Measurements from ENCODE around the gene SLC38A7. TPM values are rescaled to one million over a fixed set of nuclear protein-coding genes. Genes with fewer than 3 reads are reported as not detected.
"Not testable (repeated sequence)": the region's sequence is repeated elsewhere in the genome, so short reads cannot be mapped to it uniquely, and the experiment has no call there.

The SLC38A7 gene
- total RNA-seq, 2 donors from 2014 or later: 10.1 to 14.9 TPM

DNA sequence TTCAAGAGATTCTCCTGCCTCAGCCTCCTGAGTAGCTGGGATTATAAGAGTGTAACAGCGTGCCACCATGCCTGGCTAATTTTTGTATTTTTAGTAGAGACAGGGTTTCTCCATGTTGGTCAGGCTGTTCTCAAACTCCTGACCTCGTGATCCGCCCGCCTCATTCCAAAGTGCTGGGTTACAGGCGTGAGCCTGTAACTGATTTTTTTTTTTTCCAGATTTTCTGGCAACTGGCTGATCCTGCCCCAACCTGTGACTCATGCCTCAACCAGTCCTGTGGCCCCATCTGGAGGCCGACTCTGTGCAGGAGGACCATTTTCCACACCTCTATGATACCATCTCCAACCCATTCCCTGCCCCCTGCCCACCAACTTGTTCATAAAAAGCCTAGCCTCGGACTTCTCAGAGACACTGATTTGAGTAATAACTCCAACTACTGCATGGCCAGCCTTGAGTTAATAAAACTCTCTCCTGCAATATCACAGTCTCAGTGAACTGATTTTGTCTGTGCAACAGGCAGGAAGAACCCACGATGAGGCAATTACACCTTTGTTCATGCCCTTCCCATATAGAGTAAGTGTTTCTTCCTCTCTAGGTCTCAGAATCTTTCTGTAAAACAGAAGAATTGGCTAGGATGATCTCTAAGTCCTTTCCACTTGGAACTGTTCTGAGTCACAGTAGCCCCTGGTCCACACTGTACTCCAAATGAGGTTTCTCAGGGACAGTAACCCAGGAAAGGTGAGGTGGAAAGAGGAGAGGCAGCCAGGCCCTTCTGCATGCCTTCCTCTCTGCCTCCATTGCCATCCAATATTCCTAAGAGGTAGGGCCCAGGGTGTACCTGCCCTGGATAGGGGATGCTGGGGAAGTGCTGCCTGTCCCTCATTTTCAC, 46.2 kb downstream of the SLC38A7 start:
- no peaks in the 10 kb centered on the region for H3K9me3 ChIP-seq
- H3K27ac ChIP-seq: no peak overlapping the region
- TF ChIP-seq, protein P1, sequence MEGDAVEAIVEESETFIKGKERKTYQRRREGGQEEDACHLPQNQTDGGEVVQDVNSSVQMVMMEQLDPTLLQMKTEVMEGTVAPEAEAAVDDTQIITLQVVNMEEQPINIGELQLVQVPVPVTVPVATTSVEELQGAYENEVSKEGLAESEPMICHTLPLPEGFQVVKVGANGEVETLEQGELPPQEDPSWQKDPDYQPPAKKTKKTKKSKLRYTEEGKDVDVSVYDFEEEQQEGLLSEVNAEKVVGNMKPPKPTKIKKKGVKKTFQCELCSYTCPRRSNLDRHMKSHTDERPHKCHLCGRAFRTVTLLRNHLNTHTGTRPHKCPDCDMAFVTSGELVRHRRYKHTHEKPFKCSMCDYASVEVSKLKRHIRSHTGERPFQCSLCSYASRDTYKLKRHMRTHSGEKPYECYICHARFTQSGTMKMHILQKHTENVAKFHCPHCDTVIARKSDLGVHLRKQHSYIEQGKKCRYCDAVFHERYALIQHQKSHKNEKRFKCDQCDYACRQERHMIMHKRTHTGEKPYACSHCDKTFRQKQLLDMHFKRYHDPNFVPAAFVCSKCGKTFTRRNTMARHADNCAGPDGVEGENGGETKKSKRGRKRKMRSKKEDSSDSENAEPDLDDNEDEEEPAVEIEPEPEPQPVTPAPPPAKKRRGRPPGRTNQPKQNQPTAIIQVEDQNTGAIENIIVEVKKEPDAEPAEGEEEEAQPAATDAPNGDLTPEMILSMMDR (IDR thresholded peaks at IDR 0.05): peak in 1 of 2 donors; percentile 50
- no peaks in the 10 kb centered on the region for H3K4me1 ChIP-seq
- no peaks in the 10 kb centered on the region for H3K27me3 ChIP-seq
- H3K4me3 ChIP-seq: no peak overlapping the region
- H3K36me3 ChIP-seq: no peaks in the 10 kb centered on the region
- DNase-seq (ENCODE audit: low spot score): no peak

DNA sequence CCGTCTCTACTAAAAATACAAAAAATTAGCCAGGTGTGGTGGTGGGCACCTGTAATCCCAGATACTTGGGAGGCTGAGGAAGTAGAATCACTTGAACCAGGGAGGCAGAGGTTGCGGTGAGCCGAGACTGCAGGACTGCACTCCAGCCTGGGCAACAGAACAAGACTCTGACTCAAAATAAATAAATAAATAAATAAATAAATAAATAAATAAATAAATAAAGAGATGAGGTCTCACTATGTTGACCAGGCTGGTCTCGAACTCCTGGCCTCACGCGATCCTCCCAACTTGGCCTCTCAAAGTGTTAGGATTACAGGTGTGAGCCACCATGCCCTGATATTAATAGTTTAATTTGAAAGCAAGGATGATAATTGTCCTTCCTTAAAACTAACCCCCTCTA, 47.5 kb downstream of the SLC38A7 start:
- not testable (repeated sequence) for H3K27ac ChIP-seq; H3K9me3 ChIP-seq; H3K27me3 ChIP-seq; DNase-seq (ENCODE audit: low spot score); H3K4me1 ChIP-seq; H3K36me3 ChIP-seq; H3K4me3 ChIP-seq

DNA sequence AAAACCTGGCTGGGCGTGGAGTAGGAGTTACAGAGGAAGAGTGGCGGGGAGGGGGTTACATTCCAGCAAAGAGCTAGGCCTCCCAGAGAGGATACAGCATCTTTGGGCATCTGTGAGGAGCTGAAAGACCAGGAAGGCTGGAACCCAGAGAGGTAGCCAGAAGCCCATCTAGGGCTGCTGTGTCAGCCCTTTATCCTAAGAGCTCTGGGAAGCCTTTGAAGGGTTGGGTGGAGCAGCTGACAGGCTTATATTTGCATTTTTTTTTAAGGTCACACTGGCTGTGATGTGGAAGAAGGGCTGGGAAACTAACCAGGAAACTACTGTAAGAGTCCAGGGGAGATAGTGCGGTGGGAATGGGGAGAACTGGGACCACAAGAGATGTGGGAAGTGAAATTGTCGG, 48.1 kb downstream of the SLC38A7 start:
- Histone ChIP-seq H3K9me3 (no peaks in the 10 kb centered on the region), H3K27ac (no peak overlapping the region), H3K36me3 (no peaks in the 10 kb centered on the region), H3K4me1 (no peaks in the 10 kb centered on the region), H3K27me3 (no peaks in the 10 kb centered on the region), H3K4me3 (no peak overlapping the region)
- DNase-seq (ENCODE audit: low spot score): no peak
- TF ChIP-seq, protein P1 (IDR thresholded peaks at IDR 0.05): no peak

DNA sequence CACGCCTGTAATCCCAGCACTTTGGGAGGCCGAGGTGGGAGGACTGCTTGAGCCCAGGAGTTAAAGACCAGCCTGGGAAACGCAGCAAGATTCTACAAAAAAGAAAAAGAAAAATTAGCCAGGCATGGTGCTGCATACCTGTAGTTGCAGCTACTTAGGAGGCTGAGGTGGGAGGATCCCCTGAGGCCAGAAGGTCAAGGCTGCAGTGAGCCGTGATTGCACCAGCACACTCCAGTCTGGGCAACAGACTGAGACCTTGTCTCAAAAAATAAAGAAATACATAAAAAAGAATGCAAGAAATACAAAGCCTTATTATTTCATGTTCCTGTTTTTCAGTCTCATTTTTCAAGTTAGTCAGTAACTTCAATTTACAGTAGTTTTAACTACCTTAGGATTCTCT, 49.1 kb downstream of the SLC38A7 start:
- no peaks in the 10 kb centered on the region for H3K27me3 ChIP-seq
- no peaks in the 10 kb centered on the region for H3K9me3 ChIP-seq
- no peak for DNase-seq (ENCODE audit: low spot score)
- no peak overlapping the region for H3K4me3 ChIP-seq
- H3K27ac ChIP-seq: no peak overlapping the region
- H3K4me1 ChIP-seq: no peaks in the 10 kb centered on the region
- no peaks in the 10 kb centered on the region for H3K36me3 ChIP-seq
- TF ChIP-seq, protein P1 (IDR thresholded peaks at IDR 0.05): no peak

DNA sequence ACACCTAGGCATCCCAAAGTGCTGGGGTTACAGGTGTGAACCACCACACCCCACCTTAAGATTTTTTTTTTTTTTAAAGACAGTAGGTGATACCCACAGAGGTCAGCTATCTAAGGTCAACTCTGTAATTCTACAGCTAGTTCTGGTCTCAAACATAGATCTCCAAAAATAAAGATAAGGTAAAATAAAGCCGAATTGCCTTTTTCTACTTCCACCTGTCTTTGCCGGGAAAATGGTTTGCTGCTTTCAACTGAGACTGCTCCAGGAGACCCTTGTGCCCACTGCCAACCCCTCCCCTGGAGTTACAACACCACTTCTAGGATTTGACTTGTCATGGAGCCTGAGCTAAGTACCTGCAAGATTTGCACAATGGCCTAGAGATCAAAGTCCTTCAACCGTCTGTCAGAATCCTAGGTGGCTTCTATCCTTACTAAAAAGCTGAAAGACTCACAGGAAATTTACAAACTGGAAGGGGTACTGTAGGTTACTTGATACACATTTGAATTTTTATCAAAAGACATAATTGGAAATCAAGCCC, 50.2 kb downstream of the SLC38A7 start:
- DNase-seq (ENCODE audit: low spot score): no peak
- Histone ChIP-seq H3K27me3 (no peaks in the 10 kb centered on the region), H3K4me3 (no peak overlapping the region), H3K9me3 (no peaks in the 10 kb centered on the region), H3K4me1 (no peaks in the 10 kb centered on the region), H3K27ac (no peak overlapping the region), H3K36me3 (no peaks in the 10 kb centered on the region)
- TF ChIP-seq, protein P1 (IDR thresholded peaks at IDR 0.05): no peak

DNA sequence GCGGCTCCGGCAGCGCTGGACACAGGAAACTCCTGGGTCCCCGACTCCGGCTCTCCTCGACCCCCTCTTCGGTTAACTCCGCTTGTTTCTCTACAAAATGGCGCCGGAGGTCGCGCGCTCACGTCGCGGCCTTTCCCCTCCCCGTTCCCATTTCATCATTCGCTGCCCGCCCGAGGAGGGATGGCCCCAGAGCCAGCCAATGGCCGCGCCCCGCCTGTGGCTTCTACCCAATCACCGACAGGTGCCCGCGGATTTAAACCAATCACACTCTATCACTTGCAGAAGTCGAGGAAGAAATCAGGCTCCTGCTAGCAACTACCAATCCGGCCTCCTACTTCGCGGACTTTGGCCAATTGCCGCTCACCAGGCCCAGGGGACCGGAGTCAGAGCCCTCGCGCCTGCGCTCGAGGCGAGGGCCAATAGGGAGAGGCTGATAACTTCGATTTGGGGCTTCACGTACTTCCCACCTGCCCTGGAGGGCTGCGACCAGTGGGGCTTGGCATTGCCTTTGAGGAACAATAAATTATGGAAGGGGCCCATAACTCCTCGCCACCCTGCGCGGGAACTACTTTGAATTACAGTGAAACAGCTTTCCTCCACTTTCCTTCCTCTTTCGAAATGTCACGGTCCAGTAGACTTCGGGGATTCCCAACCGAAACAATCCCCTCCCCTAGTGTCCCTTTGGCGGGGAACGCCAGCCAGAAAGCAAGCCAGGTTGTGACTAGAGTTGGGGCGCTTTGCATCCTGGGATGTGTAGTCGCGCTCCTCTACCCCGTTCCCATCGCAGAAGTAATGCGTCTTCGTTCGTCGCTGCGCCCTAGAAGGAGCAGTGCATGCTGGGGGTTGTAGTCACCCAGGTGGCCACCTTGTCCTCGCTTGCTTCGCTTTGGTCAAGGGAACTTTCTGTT, 54.6 kb downstream of the SLC38A7 start, which contains the start of gene CNOT1:
TSS of gene CNOT1 (minus strand) at position 94 of the 908 bp plus-strand sequence. CDS start 30,489 bp downstream, outside the sequence.
- peak; percentile 100 for DNase-seq (ENCODE audit: low spot score)
- Histone ChIP-seq H3K4me3 (peak within 1 kb of the TSS; percentile 82 to 94), H3K4me1 (peaks cover 0 to 23% of the 10 kb centered on the region in 2 donors), H3K27me3 (no peaks in the 10 kb centered on the region), H3K27ac (peak within 1 kb of the TSS; percentile 95 to 99), H3K36me3 (no peaks in the 10 kb centered on the region), H3K9me3 (no peaks in the 10 kb centered on the region)
- TF ChIP-seq, protein P1 (IDR thresholded peaks at IDR 0.05): no peak

Data from right atrium auricular region (tissue), 2 donors.